Bronchial epithelial cell (primary cell): ENCODE measurements around the gene FAM117A. TPM values are rescaled to one million over a fixed set of nuclear protein-coding genes. Genes with fewer than 3 reads are reported as not detected.

ENCODE experiments used
- DNase-seq: peaks from one replicate; pipeline ENCODE4 v3.0.0-alpha.2; 2010; ENCODE audit warnings: low read depth
- FAIRE-seq: peaks from 2 replicates; lab custom pipeline; 2011; peaks lifted over from hg19 to GRCh38; lab: Jason Lieb, UNC
- H3K27me3 ChIP-seq: 2 replicates; pipeline ENCODE4 v1.5.1; 2011; ENCODE audit warnings: low read length; ENCODE audit not compliant: control insufficient read depth, insufficient read depth
- H3K36me3 ChIP-seq: 2 replicates; pipeline ENCODE4 v1.5.1; 2011; ENCODE audit warnings: low read length; ENCODE audit not compliant: control insufficient read depth, insufficient read depth
- H3K4me3 ChIP-seq: 2 replicates; pipeline ENCODE4 v1.5.1; 2011; ENCODE audit warnings: mild to moderate bottlenecking, low read depth, low read length, control low read depth
- CTCF ChIP-seq: IDR thresholded peaks from 2 replicates; pipeline ENCODE4 v1.5.1; 2011; ENCODE audit warnings: mild to moderate bottlenecking, moderate library complexity, low read length, control low read depth, inconsistent platforms; ENCODE audit not compliant: insufficient read depth, severe bottlenecking
- total RNA-seq: library from RNA; depleted of rRNA; stranded (reverse); fragments of >200 nt; gene quantifications from 2 replicates; pipeline ENCODE4 v1.2.1, GENCODE V29; 2014

Gene FAM117A
- total RNA-seq, 1 donor from 2014 or later = 0.53 TPM

GRCh38 chr17:49670641-49671040 is 93.3 kb downstream of the FAM117A start:
- FAIRE-seq (no peak), DNase-seq (no peak)
- H3K36me3 ChIP-seq = no peaks in the 10 kb centered on the region
- H3K27me3 ChIP-seq = no peaks in the 10 kb centered on the region
- H3K4me3 ChIP-seq = no peak overlapping the region
- TF ChIP-seq CTCF = no peak

GRCh38 chr17:49670002-49670401 is 93.9 kb downstream of the FAM117A start:
- no peaks in the 10 kb centered on the region for H3K27me3 ChIP-seq
- FAIRE-seq = no peak

DNA sequence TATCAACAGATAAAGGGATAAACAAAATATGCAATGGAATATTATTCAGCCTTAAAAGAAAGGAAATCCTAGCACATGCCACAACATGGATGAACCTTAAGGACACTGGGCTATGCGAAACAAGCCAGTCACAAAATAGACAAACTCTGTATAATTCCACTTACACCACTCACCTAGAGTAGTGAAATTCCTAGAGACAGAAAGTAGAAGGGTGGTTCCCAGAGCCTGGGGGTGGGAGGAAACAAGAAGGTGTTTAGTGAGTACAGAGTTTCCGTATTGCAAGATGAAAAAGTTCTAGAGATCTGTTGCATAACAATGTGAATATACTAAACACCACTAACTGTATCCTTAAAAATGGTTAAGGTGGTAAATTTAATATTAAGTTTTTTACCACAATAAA is 96.1 kb downstream of the FAM117A start:
- DNase-seq (no peak), FAIRE-seq (no peak)
- Histone ChIP-seq H3K4me3 (no peak overlapping the region), H3K27me3 (no peaks in the 10 kb centered on the region), H3K36me3 (no peaks in the 10 kb centered on the region)
- no peak for TF ChIP-seq CTCF

More at GRCh38 chr17:49670002-49670401, 93.9 kb downstream of the FAM117A start:
- TF ChIP-seq CTCF = no peak
- H3K4me3 ChIP-seq = no peak overlapping the region
- H3K36me3 ChIP-seq = no peaks in the 10 kb centered on the region
- DNase-seq = no peak

DNA sequence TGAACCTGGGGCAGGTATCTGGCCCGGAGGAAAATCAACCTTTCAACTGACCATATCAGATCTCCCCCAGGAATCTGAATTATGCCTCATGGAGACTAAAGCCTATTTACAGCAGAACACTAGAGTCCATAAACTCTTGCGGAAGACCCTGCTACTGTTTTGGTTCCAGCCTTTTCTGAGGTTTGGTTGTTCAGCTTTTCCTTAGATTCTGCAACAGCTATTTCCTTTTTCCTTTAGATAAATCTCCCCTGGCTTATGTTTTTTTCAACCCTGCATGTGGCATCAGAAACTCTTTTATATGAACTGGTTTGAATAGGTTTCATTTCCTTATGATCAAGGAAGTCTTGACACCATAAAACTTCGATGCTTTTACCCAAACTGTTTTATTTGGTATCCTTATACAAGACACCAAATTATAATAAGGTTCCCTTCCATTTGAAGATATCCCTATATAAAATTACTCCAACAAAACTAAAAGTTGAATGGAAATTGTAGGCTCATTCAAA is 99.2 kb downstream of the FAM117A start:
- FAIRE-seq = no peak
- Histone ChIP-seq H3K27me3 (no peaks in the 10 kb centered on the region), H3K4me3 (no peak overlapping the region), H3K36me3 (no peaks in the 10 kb centered on the region)
- DNase-seq = no peak
- TF ChIP-seq CTCF = no peak

Other genes with a start within 250 kb of the FAM117A start
- not detected in 2 replicates for gene NXPH3, start 188.3 kb downstream of the FAM117A start, total RNA-seq
- gene SPOP, start 86.0 kb downstream of the FAM117A start, total RNA-seq = 32.1 and 50.7 TPM in 2 replicates
- 79.2 and 91.1 TPM in 2 replicates for gene SLC35B1, start 56.2 kb downstream of the FAM117A start, total RNA-seq
- 12.4 and 18.8 TPM in 2 replicates for gene KAT7, start 24.6 kb upstream of the FAM117A start, total RNA-seq
- not detected in 2 replicates for gene TAC4, start 83.9 kb upstream of the FAM117A start, total RNA-seq
- gene DLX4, start 205.1 kb upstream of the FAM117A start, total RNA-seq = not detected in 2 replicates
- 0.13 TPM in 1 of 2 replicates, not detected in the other for gene DLX3, start 231.1 kb upstream of the FAM117A start, total RNA-seq